CD14-positive monocyte (primary cell): ENCODE measurements around the gene CDKN2AIPNL. TPM values are rescaled to one million over a fixed set of nuclear protein-coding genes. Genes with fewer than 3 reads are reported as not detected.

ENCODE experiments used
- DNase-seq, 3 donors: peaks; one replicate each; pipeline ENCODE4 v3.0.0-alpha.2; 2011 to 2022
- H2AFZ ChIP-seq: 2 replicates; pipeline ENCODE4 v1.6.0; 2012; ENCODE audit warnings: mild to moderate bottlenecking, low read depth, low read length, inconsistent platforms; ENCODE audit not compliant: insufficient read depth, poor library complexity, severe bottlenecking
- H3K27ac ChIP-seq, 2 donors: 1 replicate in 1 of 2; 2 replicates in 1 of 2; pipeline ENCODE4 v1.5.1; 2012 to 2013; ENCODE audit warnings: low read length in 2 of 2, control low read depth in 1 of 2, inconsistent platforms in 1 of 2, low read depth in 1 of 2, mild to moderate bottlenecking in 1 of 2
- H3K27me3 ChIP-seq, 2 donors: one replicate each; pipeline versions ENCODE4 v1.6.0 to v1.6.1; 2011 to 2013; ENCODE audit warnings: low read length in 2 of 2; ENCODE audit not compliant: control insufficient read depth in 2 of 2, insufficient read depth in 2 of 2
- H3K36me3 ChIP-seq, 2 donors: replicated peaks in 1 of 2; 1 replicate in 1 of 2; 2 replicates in 1 of 2; pipeline versions ENCODE4 v1.5.1 to v1.6.1; 2012 to 2013; ENCODE audit warnings: low read length in 2 of 2, control low read depth in 1 of 2, inconsistent platforms in 1 of 2, mild to moderate bottlenecking in 1 of 2; ENCODE audit not compliant: insufficient read depth in 2 of 2, control insufficient read depth in 1 of 2
- H3K4me1 ChIP-seq, 2 donors: 1 replicate in 1 of 2; 2 replicates in 1 of 2; pipeline versions ENCODE4 v1.5.1 to v1.6.1; 2012 to 2013; ENCODE audit warnings: low read length in 2 of 2, control low read depth in 1 of 2, inconsistent platforms in 1 of 2, mild to moderate bottlenecking in 1 of 2, moderate library complexity in 1 of 2; ENCODE audit not compliant: insufficient read depth in 2 of 2, control insufficient read depth in 1 of 2
- H3K4me2 ChIP-seq: replicated peaks from 2 replicates; pipeline ENCODE3; 2012; ENCODE audit warnings: low read length, moderate library complexity, mild to moderate bottlenecking; ENCODE audit not compliant: poor library complexity, severe bottlenecking; ENCODE audit errors: extremely low read depth
- H3K4me3 ChIP-seq, 3 experiments: fragments of 200-600 bp in 1 of 3; sonication (generic) in 1 of 3; replicated peaks in 1 of 3; 1 replicate in 2 of 3; 2 replicates in 1 of 3; pipeline ENCODE4 v1.5.1; 2011 to 2013; ENCODE audit warnings: low read length in 3 of 3, mild to moderate bottlenecking in 3 of 3, control low read depth in 2 of 3, low read depth in 2 of 3, inconsistent platforms in 1 of 3, moderate library complexity in 1 of 3
- H3K79me2 ChIP-seq: 2 replicates; pipeline ENCODE4 v1.6.0; 2012; ENCODE audit warnings: mild to moderate bottlenecking, control low read depth, inconsistent platforms, low read length, moderate library complexity; ENCODE audit not compliant: insufficient read depth
- H3K9ac ChIP-seq: 2 replicates; pipeline ENCODE4 v1.6.0; 2017; ENCODE audit warnings: low read length, mild to moderate bottlenecking; ENCODE audit not compliant: insufficient read depth, poor library complexity, severe bottlenecking
- H3K9me3 ChIP-seq, 2 donors: replicated peaks in 1 of 2; 1 replicate in 1 of 2; 2 replicates in 1 of 2; pipeline versions ENCODE4 v1.5.1 to v1.6.1; 2012 to 2013; ENCODE audit warnings: low read length in 2 of 2, control low read depth in 1 of 2; ENCODE audit not compliant: control insufficient read depth in 1 of 2, insufficient read depth in 1 of 2
- H4K20me1 ChIP-seq: 2 replicates; pipeline ENCODE4 v1.6.0; 2012; ENCODE audit warnings: mild to moderate bottlenecking, low read length, control low read depth, moderate library complexity; ENCODE audit not compliant: insufficient read depth
- H3K27ac Mint-ChIP-seq, 7 donors: one replicate each; pipeline ENCODE4 v1.8.0; 2020; ENCODE audit warnings: mild to moderate bottlenecking in 7 of 7, mixed read lengths in 7 of 7, moderate library complexity in 6 of 7, inconsistent platforms in 2 of 7
- H3K27me3 Mint-ChIP-seq, 3 donors: one replicate each; pipeline ENCODE4 v1.8.0; 2021 to 2022; ENCODE audit warnings: low read depth in 3 of 3, mild to moderate bottlenecking in 3 of 3, mixed read lengths in 3 of 3, moderate library complexity in 3 of 3, inconsistent platforms in 1 of 3
- H3K36me3 Mint-ChIP-seq, 2 donors: one replicate each; pipeline ENCODE4 v1.8.0; 2020; ENCODE audit warnings: mixed read lengths in 2 of 2, inconsistent platforms in 1 of 2, mild to moderate bottlenecking in 1 of 2
- H3K4me1 Mint-ChIP-seq: one replicate; pipeline ENCODE4 v1.8.0; 2020; ENCODE audit warnings: mild to moderate bottlenecking, mixed read lengths
- H3K4me3 Mint-ChIP-seq, 2 donors: one replicate each; pipeline ENCODE4 v1.8.0; 2020; ENCODE audit warnings: mild to moderate bottlenecking in 2 of 2, mixed read lengths in 2 of 2, moderate library complexity in 1 of 2
- H3K9me3 Mint-ChIP-seq, 7 donors: one replicate each; pipeline ENCODE4 v1.8.0; 2020 to 2022; ENCODE audit warnings: mixed read lengths in 7 of 7, mild to moderate bottlenecking in 6 of 7, moderate library complexity in 6 of 7, inconsistent platforms in 2 of 7
- CTCF ChIP-seq: fragments of 200-600 bp; IDR thresholded peaks from one replicate; pipeline ENCODE4 v1.8.0; 2022; ENCODE audit warnings: antibody characterized with exemption, mild to moderate bottlenecking
- WGBS: methylation state at CpG from one replicate; pipeline ENCODE4 v1.1.5; 2013; ENCODE audit warnings: missing lambda C conversion rate; ENCODE audit not compliant: insufficient coverage; 5-methylcytosine and 5-hydroxymethylcytosine counted together
- intact Hi-C, 2 donors: fragments of 100-400 bp; cut with micrococcal nuclease; formaldehyde crosslinking; loops; one replicate each; pipeline versions ENCODE4 v1.15.0 to v1.15.1; 2023
- polyA plus RNA-seq, 3 donors: library from polyadenylated mRNA; depleted of rRNA in 1 of 3; unstranded in 2 of 3; stranded (reverse) in 1 of 3; fragments of 300-500 nt in 2 of 3; fragments of >200 nt in 1 of 3; fragmentation: Illumina TruSeq in 2 of 3; gene quantifications; 1 replicate in 2 of 3; 2 replicates in 1 of 3; pipeline ENCODE4 v1.2.3, GENCODE V29; 2012 to 2021

The CDKN2AIPNL gene
- polyA plus RNA-seq, 3 donors: 6.9 to 20.0 (median 15.0) TPM

GRCh38 chr5:134439210-134439654 lies 27.6 kb upstream of the CDKN2AIPNL start:
- peaks cover 11 to 12% of the 10 kb centered on the region in 2 donors for H3K4me1 ChIP-seq
- no peaks in the 10 kb centered on the region for H3K36me3 ChIP-seq
- Mint-ChIP-seq H3K27me3 (peaks cover 0 to 4% (median 0%) of the 10 kb centered on the region in 3 donors), H3K4me3 (no peak overlapping the region), H3K27ac (peak overlapping the region in 5 of 7 donors; percentile 10 to 92 (median 52)), H3K36me3 (no peaks in the 10 kb centered on the region), H3K4me1 (peaks cover 20% of the 10 kb centered on the region), H3K9me3 (peaks cover 0 to 2% (median 0%) of the 10 kb centered on the region in 7 donors)
- H3K79me2 ChIP-seq: no peaks in the 10 kb centered on the region
- intact Hi-C loops: loop anchor here in 1 of 2 donors (10.0 kb wide), 1 partner anchor 86 kb away; the partner anchor contains the start of gene JADE2
- no peaks in the 10 kb centered on the region for H4K20me1 ChIP-seq
- no peaks in the 10 kb centered on the region for H3K27me3 ChIP-seq
- 53% methylated on average over 6 of the region's 7 CpGs for WGBS
- DNase-seq: no peak
- no peak overlapping the region for H3K4me3 ChIP-seq
- no peaks in the 10 kb centered on the region for H3K9me3 ChIP-seq
- no peak overlapping the region for H3K27ac ChIP-seq
- no peak overlapping the region for H3K4me2 ChIP-seq
- H3K9ac ChIP-seq: no peak overlapping the region
- TF ChIP-seq CTCF: no peak
- peak overlapping the region; percentile 17 for H2AFZ ChIP-seq

- Mint-ChIP-seq H3K27ac (peak overlapping the region in 5 of 7 donors; percentile 33 to 92 (median 52)), H3K4me1 (peaks cover 20% of the 10 kb centered on the region), H3K4me3 (no peak overlapping the region), H3K36me3 (no peaks in the 10 kb centered on the region), H3K27me3 (peaks cover 0 to 4% (median 0%) of the 10 kb centered on the region in 3 donors), H3K9me3 (peaks cover 0 to 2% (median 0%) of the 10 kb centered on the region in 7 donors)
- Histone ChIP-seq H4K20me1 (no peaks in the 10 kb centered on the region), H3K27ac (no peak overlapping the region), H3K27me3 (no peaks in the 10 kb centered on the region), H2AFZ (no peak overlapping the region), H3K36me3 (no peaks in the 10 kb centered on the region), H3K79me2 (no peaks in the 10 kb centered on the region), H3K4me3 (no peak overlapping the region), H3K9me3 (no peaks in the 10 kb centered on the region), H3K4me2 (no peak overlapping the region), H3K9ac (no peak overlapping the region), H3K4me1 (peaks cover 11 to 12% of the 10 kb centered on the region in 2 donors)
- DNase-seq: no peak
- intact Hi-C loops: loop anchor here in 1 of 2 donors (10.0 kb wide), 1 partner anchor 86 kb away; the partner anchor contains the start of gene JADE2
- WGBS: 100% methylated on average over 1 of the region's 7 CpGs
- TF ChIP-seq CTCF: no peak
Observed at GRCh38 chr5:134438721-134439123, 27.0 kb upstream of the CDKN2AIPNL start.
